ENCODE results near the gene LRP5.

DNA sequence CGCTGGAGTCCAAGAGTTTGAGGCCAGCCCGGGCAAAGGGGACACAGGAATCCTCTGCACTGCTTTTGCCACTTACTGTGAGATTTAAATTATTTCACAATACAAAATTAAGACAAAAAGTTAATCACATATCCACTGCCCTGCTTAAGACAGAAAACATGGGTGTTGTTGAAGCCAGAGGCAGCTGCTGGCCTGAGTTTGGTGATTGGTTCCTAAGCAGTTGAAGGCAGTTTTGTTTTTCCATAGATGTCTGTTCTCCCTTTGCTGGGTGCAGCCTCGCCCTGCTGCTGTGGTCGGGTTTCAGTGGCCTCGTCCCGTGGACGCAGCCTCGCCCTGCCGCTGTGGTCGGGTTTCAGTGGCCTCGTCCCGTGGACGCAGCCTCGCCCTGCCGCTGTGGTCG lies 77.9 kb downstream of the LRP5 start:
- TF ChIP-seq, protein P1, sequence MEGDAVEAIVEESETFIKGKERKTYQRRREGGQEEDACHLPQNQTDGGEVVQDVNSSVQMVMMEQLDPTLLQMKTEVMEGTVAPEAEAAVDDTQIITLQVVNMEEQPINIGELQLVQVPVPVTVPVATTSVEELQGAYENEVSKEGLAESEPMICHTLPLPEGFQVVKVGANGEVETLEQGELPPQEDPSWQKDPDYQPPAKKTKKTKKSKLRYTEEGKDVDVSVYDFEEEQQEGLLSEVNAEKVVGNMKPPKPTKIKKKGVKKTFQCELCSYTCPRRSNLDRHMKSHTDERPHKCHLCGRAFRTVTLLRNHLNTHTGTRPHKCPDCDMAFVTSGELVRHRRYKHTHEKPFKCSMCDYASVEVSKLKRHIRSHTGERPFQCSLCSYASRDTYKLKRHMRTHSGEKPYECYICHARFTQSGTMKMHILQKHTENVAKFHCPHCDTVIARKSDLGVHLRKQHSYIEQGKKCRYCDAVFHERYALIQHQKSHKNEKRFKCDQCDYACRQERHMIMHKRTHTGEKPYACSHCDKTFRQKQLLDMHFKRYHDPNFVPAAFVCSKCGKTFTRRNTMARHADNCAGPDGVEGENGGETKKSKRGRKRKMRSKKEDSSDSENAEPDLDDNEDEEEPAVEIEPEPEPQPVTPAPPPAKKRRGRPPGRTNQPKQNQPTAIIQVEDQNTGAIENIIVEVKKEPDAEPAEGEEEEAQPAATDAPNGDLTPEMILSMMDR (IDR thresholded peaks at IDR 0.05), result no peak
- no peak for TF ChIP-seq EP300 (IDR thresholded peaks at IDR 0.05)
